OCI-M2 (cell line): ENCODE data around the gene CHST7.

Experiments used
- DNase-seq: peaks from one replicate; lab custom pipeline; 2025; ENCODE audit not compliant: unreplicated experiment; lab: John Stamatoyannopoulos, UW

Gene CHST7

GRCh38 chrX:46602468-46603102 is 29.0 kb downstream of the CHST7 start:
- no peak for DNase-seq

- no peak for DNase-seq
Observed at GRCh38 chrX:46607916-46608315, 34.4 kb downstream of the CHST7 start.

- no peak for DNase-seq
Observed at GRCh38 chrX:46610070-46610658, 36.6 kb downstream of the CHST7 start.

GRCh38 chrX:46611658-46612362 is 38.2 kb downstream of the CHST7 start:
- no peak for DNase-seq

GRCh38 chrX:46617906-46618305 is 44.3 kb downstream of the CHST7 start:
- DNase-seq, result no peak

GRCh38 chrX:46618947-46619346 is 45.4 kb downstream of the CHST7 start:
- no peak for DNase-seq

GRCh38 chrX:46620505-46620904 is 46.9 kb downstream of the CHST7 start:
- DNase-seq, result no peak

GRCh38 chrX:46621572-46621971 is 48.0 kb downstream of the CHST7 start:
- no peak for DNase-seq

- DNase-seq, result no peak
Observed at GRCh38 chrX:46624090-46624786, 50.7 kb downstream of the CHST7 start.

- DNase-seq, result no peak
Observed at GRCh38 chrX:46626566-46626965, 53.0 kb downstream of the CHST7 start.

GRCh38 chrX:46627062-46627461 is 53.5 kb downstream of the CHST7 start:
- DNase-seq, result no peak

GRCh38 chrX:46627711-46628419 is 54.3 kb downstream of the CHST7 start:
- no peak for DNase-seq

GRCh38 chrX:46628460-46629371 is 55.2 kb downstream of the CHST7 start:
- DNase-seq, result no peak

GRCh38 chrX:46630141-46630540 is 56.6 kb downstream of the CHST7 start:
- DNase-seq, result no peak

- no peak for DNase-seq
Observed at GRCh38 chrX:46634577-46634976, 61.0 kb downstream of the CHST7 start.

GRCh38 chrX:46635186-46635585 is 61.6 kb downstream of the CHST7 start:
- no peak for DNase-seq

GRCh38 chrX:46636223-46636622 is 62.7 kb downstream of the CHST7 start:
- no peak for DNase-seq

GRCh38 chrX:46637938-46638337 is 64.4 kb downstream of the CHST7 start:
- no peak for DNase-seq

GRCh38 chrX:46642145-46642544 is 68.6 kb downstream of the CHST7 start:
- no peak for DNase-seq

- DNase-seq, result no peak
Observed at GRCh38 chrX:46643636-46644035, 70.1 kb downstream of the CHST7 start.
